ENCODE results near the gene FCHSD2.

- TF ChIP-seq CTCF (IDR thresholded peaks at IDR 0.05) (no peak), MAFK (IDR thresholded peaks at IDR 0.05; ENCODE audit: partially characterized antibody) (no peak), MAX (IDR thresholded peaks at IDR 0.05) (no peak), NFE2L2 (conservative IDR thresholded peaks at IDR 0.05; ENCODE audit: low read length) (no peak), POLR2AphosphoS2 (conservative IDR thresholded peaks at IDR 0.05; ENCODE audit: low read length) (no peak), POLR2A (IDR thresholded peaks at IDR 0.05; ENCODE audit: low read length) (no peak), CBX2 (IDR thresholded peaks at IDR 0.05; ENCODE audit: borderline replicate concordance, low read depth) (no peak), BHLHE40 (IDR thresholded peaks at IDR 0.05; ENCODE audit: low read depth, low read length) (no peak), REST (IDR thresholded peaks at IDR 0.05) (no peak), EHMT2 (IDR thresholded peaks at IDR 0.05; ENCODE audit: low read depth) (no peak), EP300 (IDR thresholded peaks at IDR 0.05) (no peak)
These were observed 282.1 kb downstream of the FCHSD2 start for GRCh38 chr11:72860010-72860409.
